K562 (cell line): ENCODE measurements around the gene WDPCP. TPM values are rescaled to one million over a fixed set of nuclear protein-coding genes. Genes with fewer than 3 reads are reported as not detected.

ENCODE experiments used
- ARID4B ChIP-seq: sonication (generic); formaldehyde crosslinking; IDR thresholded peaks from 2 replicates; pipeline ENCODE4 v1.8.0; 2022; ENCODE audit warnings: mild to moderate bottlenecking, missing genetic modification reagents
- CBFA2T2 ChIP-seq: fragments of 450-650 bp; conservative IDR thresholded peaks from 2 replicates; pipeline ENCODE4 v1.6.1; 2017; ENCODE audit warnings: mild to moderate bottlenecking
- ETS1 ChIP-seq: conservative IDR thresholded peaks from 2 replicates; pipeline ENCODE4 v1.6.1; 2011; ENCODE audit warnings: low read depth, mild to moderate bottlenecking, low read length; ENCODE audit not compliant: control insufficient read depth
- HDAC8 ChIP-seq: fragments of 450-650 bp; IDR thresholded peaks from 2 replicates; pipeline ENCODE4 v1.6.1; 2016; ENCODE audit warnings: mild to moderate bottlenecking, missing genetic modification characterization, moderate library complexity, missing compliant biosample characterization
- HNRNPUL1 ChIP-seq: fragments of 200-400 bp; formaldehyde crosslinking; IDR thresholded peaks from 2 replicates; pipeline ENCODE4 v1.6.1; 2017; ENCODE audit warnings: low read length
- LARP7 ChIP-seq: fragments of 450-650 bp; IDR thresholded peaks from 2 replicates; pipeline ENCODE4 v1.6.1; 2016
- MTA1 ChIP-seq: fragments of 450-650 bp; IDR thresholded peaks from 2 replicates; pipeline ENCODE4 v1.6.1; 2017; ENCODE audit warnings: borderline replicate concordance
- NFRKB ChIP-seq: fragments of 450-650 bp; IDR thresholded peaks from 2 replicates; pipeline ENCODE4 v1.6.1; 2016; ENCODE audit warnings: low read depth
- PTTG1 ChIP-seq: fragments of 450-650 bp; IDR thresholded peaks from 2 replicates; pipeline ENCODE4 v1.6.1; 2016; ENCODE audit warnings: low read depth, mild to moderate bottlenecking, missing genetic modification characterization, missing compliant biosample characterization
- ZNF277 ChIP-seq: fragments of 250-450 bp; sonication (Bioruptor Pico); IDR thresholded peaks from 2 replicates; pipeline ENCODE4 v1.8.0; 2022; ENCODE audit warnings: inconsistent platforms, mild to moderate bottlenecking, moderate library complexity, borderline replicate concordance
- ZNF282 ChIP-seq: sonication (generic); formaldehyde crosslinking; IDR thresholded peaks from 2 replicates; pipeline ENCODE4 v1.8.1; 2023; ENCODE audit warnings: missing genetic modification reagents
- ZNF316 ChIP-seq: fragments of 450-650 bp; IDR thresholded peaks from 2 replicates; pipeline ENCODE4 v1.6.1; 2016
- ZNF445 ChIP-seq: fragments of 250-450 bp; sonication (Bioruptor Pico); IDR thresholded peaks from 2 replicates; pipeline ENCODE4 v1.4.0; 2020; ENCODE audit warnings: low read depth, mild to moderate bottlenecking, moderate library complexity
- ZNF518B ChIP-seq: fragments of 250-450 bp; sonication (Bioruptor Pico); IDR thresholded peaks from 2 replicates; pipeline ENCODE4 v1.5.0; 2021; ENCODE audit warnings: mild to moderate bottlenecking, moderate library complexity
- ZNF740 ChIP-seq, 3 experiments: fragments of 200-800 bp in 1 of 3; sonication (Bioruptor generic) in 1 of 3; sonication (generic) in 1 of 3; formaldehyde crosslinking in 1 of 3; IDR thresholded peaks; 2 replicates each; pipeline versions ENCODE4 v1.6.1 to v1.8.0; 2016 to 2022; ENCODE audit warnings: mild to moderate bottlenecking in 2 of 3, missing compliant biosample characterization in 2 of 3, missing genetic modification characterization in 2 of 3, missing genetic modification reagents in 1 of 3
- polyA plus RNA-seq, 8 experiments: library from polyadenylated mRNA; depleted of rRNA in 4 of 8; stranded (reverse) in 5 of 8; unstranded in 3 of 8; fragments of >200 nt; fragmentation: Nextera tagmentation in 2 of 8; fragmentation: Illumina TruSeq in 1 of 8; extraction: Ambion mirVana in 2 of 8; extraction: Trizol in 1 of 8; gene quantifications; 2 replicates each; pipeline versions ENCODE4 v1.2.1 to v1.2.3, GENCODE V29; 2011 to 2014; ENCODE audit warnings: inconsistent platforms in 1 of 8, missing spikeins in 1 of 8
- total RNA-seq, 7 experiments: library from RNA; depleted of rRNA in 6 of 7; stranded (reverse); fragments of >200 nt in 6 of 7; fragmentation: Illumina TruSeq in 2 of 7; extraction: Trizol in 2 of 7; gene quantifications; 2 replicates each; pipeline versions ENCODE4 v1.2.1 to v1.2.3, GENCODE V29; 2011 to 2021; ENCODE audit warnings: low replicate concordance in 1 of 7

WDPCP gene
- total and polyA plus RNA-seq, 9 of the 15 experiments (the other 6 are each of a cell fraction or from before 2014, with no cell fraction given): 1.4 to 6.4 (median 5.5) TPM

GRCh38 chr2:63588385-63589147, at the start of gene WDPCP, which contains the start of gene MDH1 (continued):
- TF ChIP-seq LARP7 (no peak), MTA1 (peak; percentile 81), HDAC8 (peak; percentile 50; the same call in 1 of the 2 replicates), ZNF740 (CRISPR knock-in tag; IDR thresholded peaks at IDR 0.05) (0 out of 2 replicates have a peak, but pooled peaks have one; percentile 42), ZNF740 (tag; IDR thresholded peaks at IDR 0.05) (peak in 1 of 2 experiments; percentile 66; a peak in 1 of 4 replicates), ETS1 (peak; percentile 98), NFRKB (peak; percentile 90), ZNF518B (CRISPR knock-in tag) (no peak), ARID4B (CRISPR knock-in tag) (peak; percentile 70), ZNF316 (no peak), ZNF282 (CRISPR knock-in tag) (no peak), ZNF277 (no peak), PTTG1 (tag) (no peak; the same call in 1 of the 2 replicates), HNRNPUL1 (no peak), CBFA2T2 (no peak), ZNF445 (CRISPR knock-in tag) (0 out of 2 replicates have a peak, but pooled peaks have one; percentile 48)
